Measurements from ENCODE around the gene ALX1. TPM values are rescaled to one million over a fixed set of nuclear protein-coding genes. Genes with fewer than 3 reads are reported as not detected.
"Not testable (repeated sequence)": the region's sequence is repeated elsewhere in the genome, so short reads cannot be mapped to it uniquely, and the experiment has no call there.

ALX1 gene
- total RNA-seq, 1 experiment from 2014 or later: not detected

GRCh38 chr12:85309125-85309566 is 29.1 kb downstream of the ALX1 start:
- Histone ChIP-seq H3K4me2 (ENCODE audit: low read length) (no peak overlapping the region), H2AFZ (ENCODE audit: low read length) (no peak overlapping the region), H3K9me3 (ENCODE audit: low read length) (no peaks in the 10 kb centered on the region), H3K27ac (ENCODE audit: low read length) (no peak overlapping the region), H3K27me3 (ENCODE audit: low read length) (peaks cover 17% of the 10 kb centered on the region), H4K20me1 (ENCODE audit: low read length) (no peaks in the 10 kb centered on the region), H3K4me1 (ENCODE audit: insufficient read depth, low read length) (no peaks in the 10 kb centered on the region), H3K9ac (ENCODE audit: low read length) (no peak overlapping the region), H3F3A (ENCODE audit: low read length, unreplicated experiment) (no peaks in the 10 kb centered on the region), H3K79me2 (ENCODE audit: low read length) (no peaks in the 10 kb centered on the region), H3K4me3 (ENCODE audit: low read length) (no peak overlapping the region), H3K9me2 (replicated peaks; ENCODE audit: low read length) (no peaks in the 10 kb centered on the region), H3K36me3 (ENCODE audit: low read depth, low read length) (no peaks in the 10 kb centered on the region)
- no peak for DNase-seq
- POLR2A ChIA-PET (ENCODE audit: unreplicated experiment): no interaction called here
- CTCF ChIA-PET: interaction anchor here (0.6 to 1.9 kb wide), 3 partner anchors 48 to 160 kb away, joined by 3 to 5 read pairs (median 3); no protein-coding TSS in a partner anchor
- ATAC-seq: no peak
- BruUV-seq (replicated peaks): no TSS peak
- no peak for TF ChIP-seq EZH2phosphoT487 (IDR thresholded peaks at IDR 0.05; ENCODE audit: borderline replicate concordance, low read length)
- TF ChIP-seq EZH2 (IDR thresholded peaks at IDR 0.05; ENCODE audit: low read length, unreplicated experiment): no peak
- no peak for TF ChIP-seq CTCF (conservative IDR thresholded peaks at IDR 0.05; ENCODE audit: low read depth, low read length)
- intact Hi-C loops (cut with micrococcal nuclease): loop anchor here (5.0 kb wide), 1 partner anchor 232 kb away; no protein-coding TSS in a partner anchor

GRCh38 chr12:85310025-85310424 is 30.0 kb downstream of the ALX1 start:
- DNase-seq: peak; percentile 45
- no TSS peak for BruUV-seq (replicated peaks)
- H4K20me1 ChIP-seq (ENCODE audit: low read length): no peaks in the 10 kb centered on the region
- H3K9ac ChIP-seq (ENCODE audit: low read length): no peak overlapping the region
- intact Hi-C loops (cut with micrococcal nuclease): loop anchor here (2.0 kb wide), 1 partner anchor 153 kb away; no protein-coding TSS in a partner anchor
- no peaks in the 10 kb centered on the region for H3K4me1 ChIP-seq (ENCODE audit: insufficient read depth, low read length)
- H3K4me3 ChIP-seq (ENCODE audit: low read length): no peak overlapping the region
- no peak overlapping the region for H3K4me2 ChIP-seq (ENCODE audit: low read length)
- H3K9me2 ChIP-seq (replicated peaks; ENCODE audit: low read length): no peaks in the 10 kb centered on the region
- H2AFZ ChIP-seq (ENCODE audit: low read length): no peak overlapping the region
- TF ChIP-seq EZH2phosphoT487 (IDR thresholded peaks at IDR 0.05; ENCODE audit: borderline replicate concordance, low read length) (no peak), CTCF (conservative IDR thresholded peaks at IDR 0.05; ENCODE audit: low read depth, low read length) (no peak), EZH2 (IDR thresholded peaks at IDR 0.05; ENCODE audit: low read length, unreplicated experiment) (no peak)
- H3K27ac ChIP-seq (ENCODE audit: low read length): no peak overlapping the region
- ChIA-PET CTCF (interaction anchor here (0.6 to 1.9 kb wide), 2 partner anchors 132 to 164 kb away, joined by 4 to 5 read pairs; no protein-coding TSS in a partner anchor), POLR2A (ENCODE audit: unreplicated experiment) (interaction anchor here (0.7 kb wide), 1 partner anchor 15 kb away, joined by 3 read pairs; no protein-coding TSS in a partner anchor)
- peak; percentile 80 for ATAC-seq
- no peaks in the 10 kb centered on the region for H3K36me3 ChIP-seq (ENCODE audit: low read depth, low read length)
- H3F3A ChIP-seq (ENCODE audit: low read length, unreplicated experiment): no peaks in the 10 kb centered on the region
- H3K9me3 ChIP-seq (ENCODE audit: low read length): no peaks in the 10 kb centered on the region
- no peaks in the 10 kb centered on the region for H3K79me2 ChIP-seq (ENCODE audit: low read length)
- H3K27me3 ChIP-seq (ENCODE audit: low read length): peaks cover 17% of the 10 kb centered on the region

- Histone ChIP-seq H3K36me3 (ENCODE audit: low read depth, low read length) (no peaks in the 10 kb centered on the region), H3F3A (ENCODE audit: low read length, unreplicated experiment) (no peaks in the 10 kb centered on the region), H2AFZ (ENCODE audit: low read length) (no peak overlapping the region), H3K9ac (ENCODE audit: low read length) (no peak overlapping the region), H3K4me3 (ENCODE audit: low read length) (no peak overlapping the region), H3K27ac (ENCODE audit: low read length) (no peak overlapping the region), H4K20me1 (ENCODE audit: low read length) (no peaks in the 10 kb centered on the region), H3K9me2 (replicated peaks; ENCODE audit: low read length) (no peaks in the 10 kb centered on the region), H3K9me3 (ENCODE audit: low read length) (no peaks in the 10 kb centered on the region), H3K4me2 (ENCODE audit: low read length) (no peak overlapping the region), H3K4me1 (ENCODE audit: insufficient read depth, low read length) (no peaks in the 10 kb centered on the region), H3K27me3 (ENCODE audit: low read length) (peaks cover 17% of the 10 kb centered on the region), H3K79me2 (ENCODE audit: low read length) (no peaks in the 10 kb centered on the region)
- POLR2A ChIA-PET (ENCODE audit: unreplicated experiment): interaction anchor here (0.7 kb wide), 1 partner anchor 15 kb away, joined by 3 read pairs; no protein-coding TSS in a partner anchor
- BruUV-seq (replicated peaks): no TSS peak
- ATAC-seq: peak; percentile 18; the same call in 1 of the 2 replicates
- DNase-seq: peak; percentile 45
- no peak for TF ChIP-seq EZH2 (IDR thresholded peaks at IDR 0.05; ENCODE audit: low read length, unreplicated experiment)
- peak; percentile 51; the same call in 1 of the 2 replicates for TF ChIP-seq CTCF (conservative IDR thresholded peaks at IDR 0.05; ENCODE audit: low read depth, low read length)
- CTCF ChIA-PET: interaction anchor here (0.6 to 1.9 kb wide), 3 partner anchors 114 to 165 kb away, joined by 3 to 5 read pairs (median 4); no protein-coding TSS in a partner anchor
- intact Hi-C loops (cut with micrococcal nuclease): loop anchor here (2.0 kb wide), 1 partner anchor 154 kb away; no protein-coding TSS in a partner anchor
Observed at GRCh38 chr12:85310456-85311076, 30.5 kb downstream of the ALX1 start.

GRCh38 chr12:85317866-85318636 is 38.0 kb downstream of the ALX1 start:
- intact Hi-C loops (cut with micrococcal nuclease); ATAC-seq; POLR2A ChIA-PET (ENCODE audit: unreplicated experiment); H3K9me3 ChIP-seq (ENCODE audit: low read length); H3F3A ChIP-seq (ENCODE audit: low read length, unreplicated experiment); H3K79me2 ChIP-seq (ENCODE audit: low read length); H4K20me1 ChIP-seq (ENCODE audit: low read length); DNase-seq; CTCF ChIA-PET; H3K27me3 ChIP-seq (ENCODE audit: low read length); H3K36me3 ChIP-seq (ENCODE audit: low read depth, low read length); H3K4me1 ChIP-seq (ENCODE audit: insufficient read depth, low read length); H3K9me2 ChIP-seq (replicated peaks; ENCODE audit: low read length): not testable (repeated sequence)
- Histone ChIP-seq H3K4me2 (ENCODE audit: low read length) (peak overlapping the region; percentile 72), H3K27ac (ENCODE audit: low read length) (peak overlapping the region; percentile 42), H3K4me3 (ENCODE audit: low read length) (peak overlapping the region; percentile 57), H3K9ac (ENCODE audit: low read length) (peak overlapping the region; percentile 60), H2AFZ (ENCODE audit: low read length) (peak overlapping the region; percentile 35; the same call in 1 of the 2 replicates)
- BruUV-seq (replicated peaks): TSS peak; percentile 69
